Adrenal gland (tissue), 12 donors: ENCODE data around the gene LRRK1. TPM values are rescaled to one million over a fixed set of nuclear protein-coding genes. Genes with fewer than 3 reads are reported as not detected.

ENCODE experiments used
- DNase-seq, 7 donors: peaks; one replicate each; pipeline ENCODE4 v3.0.0-alpha.2; 2019 to 2020
- H3K27ac ChIP-seq, 5 donors: fragments of 200-600 bp; sonication (generic) in 4 of 5; 1 replicate in 3 of 5; 2 replicates in 2 of 5; pipeline versions ENCODE4 v1.5.1 to v1.8.0; 2016 to 2020; ENCODE audit warnings: mild to moderate bottlenecking in 1 of 5
- H3K27me3 ChIP-seq: fragments of 200-600 bp; 2 replicates; pipeline ENCODE4 v1.8.0; 2021
- H3K36me3 ChIP-seq, 2 donors: fragments of 200-600 bp; replicated peaks in 1 of 2; 1 replicate in 1 of 2; 2 replicates in 1 of 2; pipeline versions ENCODE4 v1.5.1 to v1.8.0; 2018 to 2022
- H3K4me1 ChIP-seq, 2 donors: fragments of 200-600 bp; replicated peaks in 1 of 2; 1 replicate in 1 of 2; 2 replicates in 1 of 2; pipeline versions ENCODE4 v1.5.1 to v1.8.0; 2018 to 2021
- H3K4me3 ChIP-seq, 4 donors: fragments of 200-600 bp; sonication (generic) in 3 of 4; one replicate each; pipeline ENCODE4 v1.5.1; 2016 to 2018
- H3K9me3 ChIP-seq, 3 donors: fragments of 200-600 bp; sonication (generic) in 1 of 3; replicated peaks in 1 of 3; 1 replicate in 2 of 3; 2 replicates in 1 of 3; pipeline versions ENCODE4 v1.5.1 to v1.8.0; 2016 to 2021
- POLR2A ChIP-seq, 2 donors: fragments of 450-650 bp; IDR thresholded peaks; one replicate each; pipeline ENCODE4 v1.6.1; 2017; ENCODE audit warnings: antibody characterized with exemption in 2 of 2, mild to moderate bottlenecking in 2 of 2, moderate library complexity in 1 of 2
- WGBS, 4 donors: extraction: QIAGEN DNeasy Blood & Tissue Kit in 2 of 4; methylation state at CpG; one replicate each; pipeline versions ENCODE4 v1.1.5 to v1.1.7; 2013 to 2017; 5-methylcytosine and 5-hydroxymethylcytosine counted together
- intact Hi-C, 2 donors: fragments of 100-400 bp; cut with DNase I; formaldehyde crosslinking; loops; one replicate each; pipeline versions ENCODE4 v1.14.1 to v1.15.0; 2022 to 2023
- polyA plus RNA-seq, 3 donors: library from polyadenylated mRNA; stranded (reverse); fragments of 200-250 nt in 2 of 3; fragments of 350-450 nt in 1 of 3; fragmentation: Illumina TruSeq in 1 of 3; extraction: RNeasy Lipid Tissue Mini Kit (QIAGEN cat#74804) in 1 of 3; gene quantifications; one replicate each; pipeline ENCODE4 v1.2.3, GENCODE V29; 2013 to 2014
- total RNA-seq, 9 donors: library from RNA; depleted of rRNA in 4 of 9; stranded (reverse); fragments of >200 nt in 4 of 9; fragments of 120-200 nt in 1 of 9; fragmentation: NEBNext Ultra II Directional in 1 of 9; extraction: Animal tissue kit (Norgen Biotek cat#: 25700) in 1 of 9; gene quantifications; one replicate each; pipeline versions ENCODE4 v1.1.0 to v1.2.4, GENCODE V29; 2013 to 2023
- TF ChIP-seq, protein P1 (sequence below), 6 experiments: fragments of 450-650 bp in 4 of 6; fragments of 200-600 bp in 2 of 6; sonication (generic) in 1 of 6; IDR thresholded peaks; 1 replicate in 5 of 6; 2 replicates in 1 of 6; pipeline versions ENCODE4 v1.5.1 to v1.8.0; 2016 to 2021; ENCODE audit warnings: antibody characterized with exemption in 6 of 6, mild to moderate bottlenecking in 2 of 6, moderate library complexity in 1 of 6
- donor health status: healthy with polysubstance abuse.
- donor health status: Bipolar disorder and iron deficiency.
- donor health status: DM: yes; HTN: yes; CAD: no.
- donor health status: DM: no; HTN: no; CAD: no.
- donor health status: DM: no; HTN: no; CAD: no.
- donor health status: DM: yes; HTN: yes; CAD: no.

LRRK1 gene
- total and polyA plus RNA-seq, 12 donors = 0.44 to 13.1 (median 7.7) TPM

DNA sequence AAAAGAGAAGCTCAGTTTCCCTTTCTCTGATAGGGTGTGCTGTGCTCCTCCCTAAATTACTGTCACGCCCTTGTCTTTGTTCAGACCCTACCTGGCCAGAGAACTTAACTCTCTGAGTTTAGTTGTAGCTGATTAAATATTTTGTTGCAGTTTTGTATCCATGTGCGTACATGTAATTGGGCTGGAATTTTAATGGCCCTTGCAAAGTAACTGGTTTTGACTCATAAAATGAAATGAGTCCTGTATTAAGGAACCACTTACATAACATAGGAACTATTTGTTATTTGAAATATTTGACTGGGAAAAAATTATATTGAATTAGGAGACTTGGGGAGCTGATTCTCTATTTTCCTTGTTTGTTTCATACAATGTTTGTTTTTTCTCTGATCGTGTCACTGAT is 80.2 kb downstream of the LRRK1 start:
- Histone ChIP-seq H3K9me3 (no peaks in the 10 kb centered on the region), H3K4me1 (no peaks in the 10 kb centered on the region), H3K4me3 (no peak overlapping the region), H3K27ac (no peak overlapping the region), H3K36me3 (no peaks in the 10 kb centered on the region), H3K27me3 (no peaks in the 10 kb centered on the region)
- TF ChIP-seq POLR2A (IDR thresholded peaks at IDR 0.05) = no peak
- TF ChIP-seq, protein P1, sequence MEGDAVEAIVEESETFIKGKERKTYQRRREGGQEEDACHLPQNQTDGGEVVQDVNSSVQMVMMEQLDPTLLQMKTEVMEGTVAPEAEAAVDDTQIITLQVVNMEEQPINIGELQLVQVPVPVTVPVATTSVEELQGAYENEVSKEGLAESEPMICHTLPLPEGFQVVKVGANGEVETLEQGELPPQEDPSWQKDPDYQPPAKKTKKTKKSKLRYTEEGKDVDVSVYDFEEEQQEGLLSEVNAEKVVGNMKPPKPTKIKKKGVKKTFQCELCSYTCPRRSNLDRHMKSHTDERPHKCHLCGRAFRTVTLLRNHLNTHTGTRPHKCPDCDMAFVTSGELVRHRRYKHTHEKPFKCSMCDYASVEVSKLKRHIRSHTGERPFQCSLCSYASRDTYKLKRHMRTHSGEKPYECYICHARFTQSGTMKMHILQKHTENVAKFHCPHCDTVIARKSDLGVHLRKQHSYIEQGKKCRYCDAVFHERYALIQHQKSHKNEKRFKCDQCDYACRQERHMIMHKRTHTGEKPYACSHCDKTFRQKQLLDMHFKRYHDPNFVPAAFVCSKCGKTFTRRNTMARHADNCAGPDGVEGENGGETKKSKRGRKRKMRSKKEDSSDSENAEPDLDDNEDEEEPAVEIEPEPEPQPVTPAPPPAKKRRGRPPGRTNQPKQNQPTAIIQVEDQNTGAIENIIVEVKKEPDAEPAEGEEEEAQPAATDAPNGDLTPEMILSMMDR (IDR thresholded peaks at IDR 0.05) = no peak
- intact Hi-C loops = no loop called here
- WGBS, 4 donors = 61 to 77% (median 73%) methylated on average over 3 of the region's 3 CpGs
- DNase-seq = no peak

DNA sequence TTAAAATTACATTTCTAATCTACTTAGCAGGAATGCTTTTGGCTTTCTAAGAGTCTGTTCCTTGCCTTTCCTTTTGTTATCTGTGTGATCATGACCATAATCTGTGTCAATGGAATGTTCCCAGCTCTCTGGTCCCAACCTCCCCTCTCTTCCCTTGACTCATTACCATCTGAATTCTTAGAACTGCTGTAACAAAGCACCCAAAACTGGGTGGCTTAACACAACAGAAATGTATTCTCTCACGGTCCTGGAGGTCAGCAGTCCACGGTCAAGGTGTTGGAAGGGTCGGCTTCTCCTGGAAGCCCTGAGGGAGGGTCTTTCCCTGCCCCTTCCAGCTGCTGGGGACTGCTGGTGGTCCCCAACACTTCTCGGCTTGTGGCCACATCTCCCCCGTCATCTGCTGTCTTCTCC is 81.1 kb downstream of the LRRK1 start:
- intact Hi-C loops = loop anchor here in 1 of 2 donors (10.0 kb wide), 1 partner anchor 655 kb away; the partner anchor contains the start of gene ADAMTS17
- WGBS, 4 donors = 70 to 77% (median 73%) methylated on average over 4 to 5 of the region's 5 CpGs
- Histone ChIP-seq H3K4me3 (no peak overlapping the region), H3K36me3 (no peaks in the 10 kb centered on the region), H3K27me3 (no peaks in the 10 kb centered on the region), H3K27ac (no peak overlapping the region), H3K4me1 (no peaks in the 10 kb centered on the region), H3K9me3 (no peaks in the 10 kb centered on the region)
- no peak for TF ChIP-seq POLR2A (IDR thresholded peaks at IDR 0.05)
- TF ChIP-seq, protein P1 (IDR thresholded peaks at IDR 0.05) = no peak
- DNase-seq = no peak

DNA sequence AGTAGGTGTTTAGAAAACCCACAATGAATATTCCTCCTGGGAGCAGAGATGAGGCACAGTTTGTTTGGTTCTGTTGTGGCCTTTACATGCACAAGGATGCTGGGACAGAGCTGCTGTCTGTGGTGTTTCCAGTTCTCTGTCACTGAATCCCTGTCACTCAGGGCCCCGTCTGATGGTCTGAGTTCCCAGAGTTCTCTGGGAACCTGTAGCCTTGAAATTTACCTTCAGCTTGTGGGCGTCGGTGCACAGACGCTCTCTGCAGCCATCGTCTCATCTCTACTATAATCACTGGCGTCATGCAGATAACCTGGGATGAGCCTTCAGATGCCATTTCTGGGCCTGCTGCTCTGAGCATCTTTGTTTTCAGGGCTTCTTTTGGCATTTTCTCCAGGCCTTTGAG is 81.9 kb downstream of the LRRK1 start:
- intact Hi-C loops = loop anchor here in 1 of 2 donors (10.0 kb wide), 1 partner anchor 656 kb away; the partner anchor contains the start of gene ADAMTS17
- WGBS, 4 donors = 79 to 90% (median 80%) methylated on average over 6 of the region's 6 CpGs

DNA sequence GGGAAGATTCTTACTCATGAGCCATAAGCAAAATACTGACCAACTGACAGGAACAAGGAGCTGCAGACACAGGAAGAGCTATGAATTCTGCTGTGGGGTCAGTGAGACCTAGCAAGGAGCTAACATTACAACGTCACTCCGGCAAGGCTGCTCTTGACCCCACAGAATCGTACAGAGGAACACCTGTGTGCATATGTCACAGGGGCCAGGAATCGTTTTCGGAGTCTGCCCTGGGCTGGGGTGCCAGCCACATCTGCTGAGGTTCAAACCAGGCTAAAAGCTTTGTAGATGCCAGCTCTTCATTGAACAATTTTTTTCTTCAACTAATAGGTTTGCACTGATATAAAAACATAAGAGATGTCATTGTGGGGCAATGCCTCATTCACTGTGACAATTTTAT is 82.6 kb downstream of the LRRK1 start:
- whole genome bisulfite sequencing, 4 donors = 65 to 86% (median 81%) methylated on average over 5 of the region's 5 CpGs
- TF ChIP-seq, protein P1 (IDR thresholded peaks at IDR 0.05) = no peak
- no peak for TF ChIP-seq POLR2A (IDR thresholded peaks at IDR 0.05)
- no peak overlapping the region for H3K4me3 ChIP-seq
- intact Hi-C loops = loop anchor here in 1 of 2 donors (10.0 kb wide), 1 partner anchor 657 kb away; the partner anchor contains the start of gene ADAMTS17
- no peaks in the 10 kb centered on the region for H3K9me3 ChIP-seq
- no peaks in the 10 kb centered on the region for H3K27me3 ChIP-seq
- H3K27ac ChIP-seq = no peak overlapping the region
- DNase-seq = peak in 1 of 7 donors; percentile 10
- no peaks in the 10 kb centered on the region for H3K4me1 ChIP-seq
- H3K36me3 ChIP-seq = no peaks in the 10 kb centered on the region

More for the DNA sequence above, 81.9 kb downstream of the LRRK1 start:
- Histone ChIP-seq H3K9me3 (no peaks in the 10 kb centered on the region), H3K27me3 (no peaks in the 10 kb centered on the region), H3K36me3 (no peaks in the 10 kb centered on the region), H3K27ac (no peak overlapping the region), H3K4me1 (no peaks in the 10 kb centered on the region), H3K4me3 (no peak overlapping the region)
- no peak for DNase-seq
- TF ChIP-seq, protein P1 (IDR thresholded peaks at IDR 0.05) = no peak
- no peak for TF ChIP-seq POLR2A (IDR thresholded peaks at IDR 0.05)
